IMR-90 (cell line): ENCODE data around the gene GJA8. TPM values are rescaled to one million over a fixed set of nuclear protein-coding genes. Genes with fewer than 3 reads are reported as not detected.

Experiments
- ATAC-seq: fragments of 200-7000 bp; cut with Tn5 transposase; 2 replicates; pipeline ENCODE4 v1.9.1; 2020; ENCODE audit warnings: low read depth, mild to moderate bottlenecking, moderate library complexity
- BruUV-seq: library from RNA; stranded (reverse); fragments of 400-500 nt; replicated peaks from 2 replicates; lab custom pipeline; 2021; lab: Mats Ljungman, UMichigan
- CTCF ChIA-PET: fragments of 300-600 bp; formaldehyde crosslinking; extraction: SDS; loops from one replicate; lab custom pipeline; 2021; ENCODE audit warnings: antibody characterized with exemption; lab: Yijun Ruan, JAX
- POLR2A ChIA-PET: fragments of 300-600 bp; sonication (Branson Sonifier 250); formaldehyde crosslinking; loops from one replicate; lab custom pipeline; 2022; ENCODE audit warnings: antibody characterized with exemption; ENCODE audit not compliant: unreplicated experiment; lab: Charles Lee
- DNase-seq: peaks from one replicate; pipeline ENCODE4 v3.0.0; 2013
- H2AFZ ChIP-seq: replicated peaks from 2 replicates; pipeline ENCODE3; 2013; ENCODE audit warnings: low read length, mild to moderate bottlenecking; ENCODE audit not compliant: poor library complexity
- H2AK5ac ChIP-seq: 2 replicates; pipeline ENCODE4 v1.6.1; 2013; ENCODE audit warnings: low read depth, low read length, inconsistent platforms
- H2AK9ac ChIP-seq: replicated peaks from 2 replicates; pipeline ENCODE3; 2013; ENCODE audit warnings: mild to moderate bottlenecking, low read depth, low read length, moderate library complexity; ENCODE audit not compliant: poor library complexity
- H2BK120ac ChIP-seq: 2 replicates; pipeline ENCODE4 v1.6.1; 2013; ENCODE audit warnings: low read depth, low read length, inconsistent platforms
- H2BK15ac ChIP-seq: 3 replicates; pipeline ENCODE4 v1.6.1; 2013; ENCODE audit warnings: low read depth, low read length, inconsistent platforms
- H2BK20ac ChIP-seq: 2 replicates; pipeline ENCODE4 v1.6.1; 2013; ENCODE audit warnings: low read depth, mild to moderate bottlenecking, inconsistent platforms, low read length, moderate library complexity
- H2BK5ac ChIP-seq: 2 replicates; pipeline ENCODE4 v1.6.1; 2013; ENCODE audit warnings: mild to moderate bottlenecking, low read depth, low read length, inconsistent platforms; ENCODE audit not compliant: poor library complexity, severe bottlenecking
- H3K14ac ChIP-seq: replicated peaks from 2 replicates; pipeline ENCODE4 v1.6.1; 2013; ENCODE audit warnings: low read depth, low read length, inconsistent platforms
- H3K18ac ChIP-seq: 2 replicates; pipeline ENCODE4 v1.6.1; 2013; ENCODE audit warnings: low read depth, low read length, control low read depth
- H3K23ac ChIP-seq: 2 replicates; pipeline ENCODE4 v1.6.1; 2013; ENCODE audit warnings: low read depth, low read length, inconsistent platforms
- H3K27ac ChIP-seq: 2 replicates; pipeline ENCODE4 v1.5.1; 2013; ENCODE audit warnings: mild to moderate bottlenecking, control low read depth, low read length; ENCODE audit not compliant: insufficient read depth
- H3K27me3 ChIP-seq: 2 replicates; pipeline ENCODE4 v1.6.1; 2013; ENCODE audit warnings: low read length; ENCODE audit not compliant: control insufficient read depth, insufficient read depth
- H3K36me3 ChIP-seq: 2 replicates; pipeline ENCODE4 v1.6.1; 2013; ENCODE audit warnings: low read length, mixed read lengths; ENCODE audit not compliant: control insufficient read depth, insufficient read depth
- H3K4ac ChIP-seq: 2 replicates; pipeline ENCODE4 v1.6.1; 2013; ENCODE audit warnings: low read depth, low read length, inconsistent platforms
- H3K4me1 ChIP-seq: 2 replicates; pipeline ENCODE4 v1.6.1; 2013; ENCODE audit warnings: low read length, mixed read lengths; ENCODE audit not compliant: control insufficient read depth, insufficient read depth
- H3K4me2 ChIP-seq: 2 replicates; pipeline ENCODE4 v1.6.1; 2013; ENCODE audit warnings: low read depth, mild to moderate bottlenecking, control low read depth, low read length, moderate library complexity
- H3K4me3 ChIP-seq: 2 replicates; pipeline ENCODE4 v1.5.1; 2013; ENCODE audit warnings: low read depth, mild to moderate bottlenecking, control low read depth, low read length, moderate library complexity; ENCODE audit not compliant: insufficient read depth
- H3K56ac ChIP-seq: 2 replicates; pipeline ENCODE4 v1.6.1; 2013; ENCODE audit warnings: low read length, inconsistent platforms; ENCODE audit not compliant: insufficient read depth; ENCODE audit errors: extremely low read depth
- H3K79me1 ChIP-seq, 2 experiments: 2 replicates each; pipeline ENCODE4 v1.6.1; 2013; ENCODE audit warnings: low read length in 2 of 2, inconsistent platforms in 1 of 2, low read depth in 1 of 2
- H3K9ac ChIP-seq: 2 replicates; pipeline ENCODE4 v1.6.1; 2013; ENCODE audit warnings: low read depth, low read length, control low read depth
- H3K9me1 ChIP-seq: 2 replicates; pipeline ENCODE4 v1.6.1; 2013; ENCODE audit warnings: low read length, inconsistent platforms; ENCODE audit not compliant: insufficient read depth
- H3K9me3 ChIP-seq: 2 replicates; pipeline ENCODE4 v1.6.1; 2013; ENCODE audit warnings: low read length; ENCODE audit not compliant: control insufficient read depth, insufficient read depth
- H4K20me1 ChIP-seq: 2 replicates; pipeline ENCODE4 v1.6.1; 2013; ENCODE audit warnings: low read length, inconsistent platforms; ENCODE audit not compliant: insufficient read depth
- H4K5ac ChIP-seq: 2 replicates; pipeline ENCODE4 v1.6.1; 2013; ENCODE audit warnings: mild to moderate bottlenecking, low read depth, low read length, control low read depth
- H4K8ac ChIP-seq, 2 experiments: 2 replicates each; pipeline ENCODE4 v1.6.1; 2013; ENCODE audit warnings: low read depth in 2 of 2, low read length in 2 of 2, control low read depth in 1 of 2, inconsistent platforms in 1 of 2
- H4K91ac ChIP-seq: 2 replicates; pipeline ENCODE4 v1.6.1; 2013; ENCODE audit warnings: low read depth, low read length, inconsistent platforms; ENCODE audit not compliant: insufficient read depth
- BHLHE40 ChIP-seq: fragments of 150-350 bp; IDR thresholded peaks from 2 replicates; pipeline ENCODE4 v1.6.1; 2016; ENCODE audit warnings: mild to moderate bottlenecking, low read depth, low read length
- CEBPB ChIP-seq: IDR thresholded peaks from 2 replicates; pipeline ENCODE4 v1.6.1; 2012; ENCODE audit warnings: low read depth, low read length, improper control_type of control experiment
- CHD1 ChIP-seq: IDR thresholded peaks from 2 replicates; pipeline ENCODE4 v1.6.1; 2012; ENCODE audit warnings: low read depth, low read length, improper control_type of control experiment
- FOS ChIP-seq: fragments of 150-350 bp; IDR thresholded peaks from 2 replicates; pipeline ENCODE4 v1.6.1; 2016; ENCODE audit warnings: low read depth, low read length
- MAZ ChIP-seq: IDR thresholded peaks from 2 replicates; pipeline ENCODE4 v1.6.1; 2012; ENCODE audit warnings: low read depth, mild to moderate bottlenecking, low read length, improper control_type of control experiment, moderate library complexity, borderline replicate concordance
- MXI1 ChIP-seq: IDR thresholded peaks from 2 replicates; pipeline ENCODE4 v1.6.1; 2012; ENCODE audit warnings: low read depth, mild to moderate bottlenecking, low read length, moderate library complexity, borderline replicate concordance
- NFE2L2 ChIP-seq: fragments of 150-350 bp; IDR thresholded peaks from 2 replicates; pipeline ENCODE4 v1.6.1; 2016; ENCODE audit warnings: low read depth, mild to moderate bottlenecking, low read length
- POLR2A ChIP-seq: IDR thresholded peaks from 2 replicates; pipeline ENCODE4 v1.6.1; 2012; ENCODE audit warnings: mild to moderate bottlenecking, low read depth, low read length
- RAD21 ChIP-seq: IDR thresholded peaks from 2 replicates; pipeline ENCODE4 v1.6.1; 2012; ENCODE audit warnings: low read length, improper control_type of control experiment
- RCOR1 ChIP-seq: IDR thresholded peaks from 2 replicates; pipeline ENCODE4 v1.6.1; 2012; ENCODE audit warnings: mild to moderate bottlenecking, low read length, improper control_type of control experiment; ENCODE audit not compliant: insufficient replicate concordance
- SMC3 ChIP-seq: fragments of 150-350 bp; IDR thresholded peaks from 2 replicates; pipeline ENCODE4 v1.6.1; 2016; ENCODE audit warnings: low read depth, mild to moderate bottlenecking, antibody characterized with exemption, low read length, moderate library complexity
- WGBS, 2 experiments: methylation state at CpG; one replicate each; pipeline versions ENCODE4 v1.1.5 to v1.1.7; 2013; ENCODE audit warnings: missing lambda C conversion rate in 2 of 2; ENCODE audit not compliant: insufficient read length in 1 of 2; ENCODE audit errors: extremely low coverage in 2 of 2; 5-methylcytosine and 5-hydroxymethylcytosine counted together
- dilution Hi-C: fragments of 300-500 bp; cut with HindIII; formaldehyde crosslinking; loops from one replicate; pipeline ENCODE4 v1.14.3; 2018; ENCODE audit warnings: low sequenced_read_pairs; ENCODE audit not compliant: unreplicated experiment
- in situ Hi-C: fragments of 300-500 bp; cut with MboI; formaldehyde crosslinking; loops from 3 replicates; pipeline ENCODE4 v1.14.3; 2019; ENCODE audit warnings: low sequenced_read_pairs, inconsistent platforms, mixed read lengths
- intact Hi-C: fragments of 100-400 bp; cut with micrococcal nuclease; formaldehyde crosslinking; loops from 2 replicates; pipeline ENCODE4 v1.10.0; 2022
- polyA plus RNA-seq, 3 experiments: library from polyadenylated mRNA; depleted of rRNA; stranded (reverse); fragments of >200 nt; gene quantifications; 2 replicates each; pipeline ENCODE4 v1.2.3, GENCODE V29; 2012; ENCODE audit warnings: low replicate concordance in 1 of 3
- total RNA-seq: library from RNA; depleted of rRNA; stranded (reverse); fragments of >200 nt; gene quantifications from 2 replicates; pipeline ENCODE4 v1.2.3, GENCODE V29; 2012
- TF ChIP-seq, protein P1 (sequence below): fragments of 150-350 bp; IDR thresholded peaks from 2 replicates; pipeline ENCODE4 v1.6.1; 2017; ENCODE audit warnings: mild to moderate bottlenecking, antibody characterized with exemption, low read length, low read depth
- TF ChIP-seq, protein P2 (sequence below): fragments of 150-350 bp; IDR thresholded peaks from 2 replicates; pipeline ENCODE4 v1.6.1; 2016; ENCODE audit warnings: low read depth, mild to moderate bottlenecking, low read length, moderate library complexity, borderline replicate concordance
- TF ChIP-seq, protein P3 (sequence below): conservative IDR thresholded peaks from 2 replicates; pipeline ENCODE4 v1.5.1; 2012; ENCODE audit warnings: mild to moderate bottlenecking, low read depth, low read length, improper control_type of control experiment

GJA8 gene
- total and polyA plus RNA-seq, 2 of the 4 experiments (the other 2 are of a cell fraction): not detected

DNA sequence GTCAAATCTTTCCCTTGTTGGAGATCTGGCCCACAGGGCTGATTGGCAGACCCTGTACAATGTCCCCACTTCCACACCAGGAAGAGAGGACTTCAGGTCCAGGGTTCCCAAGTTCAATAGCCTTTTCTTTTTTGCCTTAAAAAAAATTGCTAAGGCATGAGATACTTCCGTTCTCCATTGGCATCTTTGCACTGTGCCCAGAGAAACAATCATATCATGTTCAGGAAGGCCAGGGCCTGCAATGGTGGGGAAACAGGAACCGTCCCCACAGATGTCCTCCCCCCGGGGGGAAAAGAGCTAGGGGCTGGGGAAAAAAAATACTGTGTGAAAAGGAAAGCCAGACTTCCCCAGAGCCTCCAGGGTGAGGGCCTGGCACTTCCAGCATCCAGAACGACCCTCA is 24.6 kb upstream of the GJA8 start:
- no peak overlapping the region for H2AK5ac ChIP-seq
- no peak overlapping the region for H3K23ac ChIP-seq
- H3K9ac ChIP-seq: no peak overlapping the region
- H3K4me3 ChIP-seq: no peak overlapping the region
- H2AK9ac ChIP-seq: no peak overlapping the region
- dilution Hi-C loops (no loop called here), intact Hi-C loops (no loop called here), in situ Hi-C loops (loop anchor here (25.0 kb wide), 1 partner anchor 391 kb away; no protein-coding TSS in a partner anchor)
- ATAC-seq (no peak), DNase-seq (no peak)
- no peaks in the 10 kb centered on the region for H3K27me3 ChIP-seq
- H2BK5ac ChIP-seq: no peak overlapping the region
- H3K56ac ChIP-seq: no peak overlapping the region
- TF ChIP-seq, protein P1, sequence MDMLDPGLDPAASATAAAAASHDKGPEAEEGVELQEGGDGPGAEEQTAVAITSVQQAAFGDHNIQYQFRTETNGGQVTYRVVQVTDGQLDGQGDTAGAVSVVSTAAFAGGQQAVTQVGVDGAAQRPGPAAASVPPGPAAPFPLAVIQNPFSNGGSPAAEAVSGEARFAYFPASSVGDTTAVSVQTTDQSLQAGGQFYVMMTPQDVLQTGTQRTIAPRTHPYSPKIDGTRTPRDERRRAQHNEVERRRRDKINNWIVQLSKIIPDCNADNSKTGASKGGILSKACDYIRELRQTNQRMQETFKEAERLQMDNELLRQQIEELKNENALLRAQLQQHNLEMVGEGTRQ: no peak
- TF ChIP-seq, protein P2, sequence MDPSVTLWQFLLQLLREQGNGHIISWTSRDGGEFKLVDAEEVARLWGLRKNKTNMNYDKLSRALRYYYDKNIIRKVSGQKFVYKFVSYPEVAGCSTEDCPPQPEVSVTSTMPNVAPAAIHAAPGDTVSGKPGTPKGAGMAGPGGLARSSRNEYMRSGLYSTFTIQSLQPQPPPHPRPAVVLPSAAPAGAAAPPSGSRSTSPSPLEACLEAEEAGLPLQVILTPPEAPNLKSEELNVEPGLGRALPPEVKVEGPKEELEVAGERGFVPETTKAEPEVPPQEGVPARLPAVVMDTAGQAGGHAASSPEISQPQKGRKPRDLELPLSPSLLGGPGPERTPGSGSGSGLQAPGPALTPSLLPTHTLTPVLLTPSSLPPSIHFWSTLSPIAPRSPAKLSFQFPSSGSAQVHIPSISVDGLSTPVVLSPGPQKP: no peak
- TF ChIP-seq POLR2A: no peak
- TF ChIP-seq FOS: no peak
- TF ChIP-seq MXI1: no peak
- TF ChIP-seq NFE2L2: no peak
- no peak for TF ChIP-seq SMC3
- no peak for TF ChIP-seq CHD1
- TF ChIP-seq RAD21: no peak
- no peak for TF ChIP-seq MAZ
- TF ChIP-seq BHLHE40: no peak
- no peak for TF ChIP-seq CEBPB
- TF ChIP-seq, protein P3, sequence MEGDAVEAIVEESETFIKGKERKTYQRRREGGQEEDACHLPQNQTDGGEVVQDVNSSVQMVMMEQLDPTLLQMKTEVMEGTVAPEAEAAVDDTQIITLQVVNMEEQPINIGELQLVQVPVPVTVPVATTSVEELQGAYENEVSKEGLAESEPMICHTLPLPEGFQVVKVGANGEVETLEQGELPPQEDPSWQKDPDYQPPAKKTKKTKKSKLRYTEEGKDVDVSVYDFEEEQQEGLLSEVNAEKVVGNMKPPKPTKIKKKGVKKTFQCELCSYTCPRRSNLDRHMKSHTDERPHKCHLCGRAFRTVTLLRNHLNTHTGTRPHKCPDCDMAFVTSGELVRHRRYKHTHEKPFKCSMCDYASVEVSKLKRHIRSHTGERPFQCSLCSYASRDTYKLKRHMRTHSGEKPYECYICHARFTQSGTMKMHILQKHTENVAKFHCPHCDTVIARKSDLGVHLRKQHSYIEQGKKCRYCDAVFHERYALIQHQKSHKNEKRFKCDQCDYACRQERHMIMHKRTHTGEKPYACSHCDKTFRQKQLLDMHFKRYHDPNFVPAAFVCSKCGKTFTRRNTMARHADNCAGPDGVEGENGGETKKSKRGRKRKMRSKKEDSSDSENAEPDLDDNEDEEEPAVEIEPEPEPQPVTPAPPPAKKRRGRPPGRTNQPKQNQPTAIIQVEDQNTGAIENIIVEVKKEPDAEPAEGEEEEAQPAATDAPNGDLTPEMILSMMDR: no peak
- TF ChIP-seq RCOR1: no peak
- H4K91ac ChIP-seq: no peak overlapping the region
- H2AFZ ChIP-seq: no peak overlapping the region
- H3K4me1 ChIP-seq: no peaks in the 10 kb centered on the region
- BruUV-seq: no TSS peak
- H2BK20ac ChIP-seq: no peak overlapping the region
- no peak overlapping the region for H3K18ac ChIP-seq
- H3K4me2 ChIP-seq: no peak overlapping the region
- H3K36me3 ChIP-seq: no peaks in the 10 kb centered on the region
- no peak overlapping the region for H2BK15ac ChIP-seq
- no peak overlapping the region for H4K8ac ChIP-seq
- H4K5ac ChIP-seq: no peak overlapping the region
- no peak overlapping the region for H2BK120ac ChIP-seq
- no peak overlapping the region for H3K27ac ChIP-seq
- no peaks in the 10 kb centered on the region for H4K20me1 ChIP-seq
- no peak overlapping the region for H3K4ac ChIP-seq
- CTCF ChIA-PET: no interaction called here
- H3K9me1 ChIP-seq: no peaks in the 10 kb centered on the region
- POLR2A ChIA-PET: no interaction called here
- H3K14ac ChIP-seq: no peak overlapping the region
- H3K9me3 ChIP-seq: no peaks in the 10 kb centered on the region
- no CpG with 5 or more reads among the region's 4 CpGs for WGBS, 2 experiments
- H3K79me1 ChIP-seq: no peaks in the 10 kb centered on the region
